Measurements from ENCODE around the gene HM13. TPM values are rescaled to one million over a fixed set of nuclear protein-coding genes. Genes with fewer than 3 reads are reported as not detected.

The HM13 gene
- total and polyA plus RNA-seq, 2 of the 13 experiments (the other 11 are each of a cell fraction or from before 2014, with no cell fraction given), result 118 to 243 TPM

DNA sequence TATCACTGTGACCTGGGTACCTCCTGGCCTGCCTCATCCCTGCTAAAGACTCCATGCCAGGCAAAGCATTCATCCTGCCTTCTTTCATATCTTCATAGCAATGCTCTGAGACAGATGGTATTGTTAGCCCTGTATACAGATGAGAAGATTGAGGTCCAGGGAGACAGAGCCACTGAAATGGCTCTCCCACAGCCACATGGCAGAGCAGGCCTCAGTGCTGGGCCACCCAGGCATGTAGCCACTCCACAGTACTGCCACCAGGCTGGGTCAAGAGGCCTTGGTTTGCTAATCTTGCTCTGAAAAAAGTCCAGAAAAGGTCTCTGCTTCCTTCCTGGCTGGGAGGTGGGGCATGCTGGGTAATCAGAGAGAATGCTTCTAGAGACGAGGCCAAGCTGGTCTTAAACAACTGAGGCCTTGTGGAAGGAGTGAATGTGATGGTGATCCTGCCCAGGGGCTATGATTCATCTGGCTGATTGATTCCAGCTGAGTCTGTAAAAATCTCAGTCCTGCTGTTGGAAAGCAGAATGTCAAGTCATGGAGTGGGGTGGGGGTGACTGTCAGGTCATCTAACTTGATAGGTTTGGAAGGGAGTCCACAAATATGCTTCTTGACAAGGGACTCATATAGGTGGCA, 29.8 kb downstream of the HM13 start (continued):
- TF ChIP-seq, protein P1, sequence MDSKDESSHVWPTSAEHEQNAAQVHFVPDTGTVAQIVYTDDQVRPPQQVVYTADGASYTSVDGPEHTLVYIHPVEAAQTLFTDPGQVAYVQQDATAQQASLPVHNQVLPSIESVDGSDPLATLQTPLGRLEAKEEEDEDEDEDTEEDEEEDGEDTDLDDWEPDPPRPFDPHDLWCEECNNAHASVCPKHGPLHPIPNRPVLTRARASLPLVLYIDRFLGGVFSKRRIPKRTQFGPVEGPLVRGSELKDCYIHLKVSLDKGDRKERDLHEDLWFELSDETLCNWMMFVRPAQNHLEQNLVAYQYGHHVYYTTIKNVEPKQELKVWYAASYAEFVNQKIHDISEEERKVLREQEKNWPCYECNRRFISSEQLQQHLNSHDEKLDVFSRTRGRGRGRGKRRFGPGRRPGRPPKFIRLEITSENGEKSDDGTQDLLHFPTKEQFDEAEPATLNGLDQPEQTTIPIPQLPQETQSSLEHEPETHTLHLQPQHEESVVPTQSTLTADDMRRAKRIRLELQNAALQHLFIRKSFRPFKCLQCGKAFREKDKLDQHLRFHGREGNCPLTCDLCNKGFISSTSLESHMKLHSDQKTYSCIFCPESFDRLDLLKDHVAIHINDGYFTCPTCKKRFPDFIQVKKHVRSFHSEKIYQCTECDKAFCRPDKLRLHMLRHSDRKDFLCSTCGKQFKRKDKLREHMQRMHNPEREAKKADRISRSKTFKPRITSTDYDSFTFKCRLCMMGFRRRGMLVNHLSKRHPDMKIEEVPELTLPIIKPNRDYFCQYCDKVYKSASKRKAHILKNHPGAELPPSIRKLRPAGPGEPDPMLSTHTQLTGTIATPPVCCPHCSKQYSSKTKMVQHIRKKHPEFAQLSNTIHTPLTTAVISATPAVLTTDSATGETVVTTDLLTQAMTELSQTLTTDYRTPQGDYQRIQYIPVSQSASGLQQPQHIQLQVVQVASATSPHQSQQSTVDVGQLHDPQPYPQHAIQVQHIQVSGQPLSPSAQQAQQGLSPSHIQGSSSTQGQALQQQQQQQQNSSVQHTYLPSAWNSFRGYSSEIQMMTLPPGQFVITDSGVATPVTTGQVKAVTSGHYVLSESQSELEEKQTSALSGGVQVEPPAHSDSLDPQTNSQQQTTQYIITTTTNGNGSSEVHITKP (CRISPR knock-in tag; IDR thresholded peaks at IDR 0.05; ENCODE audit: low read depth), result no peak
- TF ChIP-seq CEBPG (CRISPR knock-in tag; IDR thresholded peaks at IDR 0.05), result no peak
- no peak for TF ChIP-seq ZNF644 (CRISPR knock-in tag; IDR thresholded peaks at IDR 0.05; ENCODE audit: low read depth)
- TF ChIP-seq SRSF9 (IDR thresholded peaks at IDR 0.05; ENCODE audit: borderline replicate concordance, insufficient read depth, low read depth, low read length, poor library complexity, severe bottlenecking), result no peak
- no peak for TF ChIP-seq ZNF543 (CRISPR knock-in tag; IDR thresholded peaks at IDR 0.05)
- TF ChIP-seq, protein P2, sequence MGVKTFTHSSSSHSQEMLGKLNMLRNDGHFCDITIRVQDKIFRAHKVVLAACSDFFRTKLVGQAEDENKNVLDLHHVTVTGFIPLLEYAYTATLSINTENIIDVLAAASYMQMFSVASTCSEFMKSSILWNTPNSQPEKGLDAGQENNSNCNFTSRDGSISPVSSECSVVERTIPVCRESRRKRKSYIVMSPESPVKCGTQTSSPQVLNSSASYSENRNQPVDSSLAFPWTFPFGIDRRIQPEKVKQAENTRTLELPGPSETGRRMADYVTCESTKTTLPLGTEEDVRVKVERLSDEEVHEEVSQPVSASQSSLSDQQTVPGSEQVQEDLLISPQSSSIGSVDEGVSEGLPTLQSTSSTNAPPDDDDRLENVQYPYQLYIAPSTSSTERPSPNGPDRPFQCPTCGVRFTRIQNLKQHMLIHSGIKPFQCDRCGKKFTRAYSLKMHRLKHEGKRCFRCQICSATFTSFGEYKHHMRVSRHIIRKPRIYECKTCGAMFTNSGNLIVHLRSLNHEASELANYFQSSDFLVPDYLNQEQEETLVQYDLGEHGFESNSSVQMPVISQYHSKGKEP (CRISPR knock-in tag; IDR thresholded peaks at IDR 0.05), result no peak
- TF ChIP-seq ZSCAN25 (CRISPR knock-in tag; IDR thresholded peaks at IDR 0.05), result no peak
- TF ChIP-seq DNMT1 (CRISPR knock-in tag; IDR thresholded peaks at IDR 0.05), result no peak
- 0 out of 2 replicates have a peak, but pooled peaks have one; percentile 26 for TF ChIP-seq ZNF773 (CRISPR knock-in tag; IDR thresholded peaks at IDR 0.05; ENCODE audit: borderline replicate concordance)
- TF ChIP-seq PCBP1 (IDR thresholded peaks at IDR 0.05; ENCODE audit: borderline replicate concordance, low read depth, low read length), result no peak
- TF ChIP-seq NCOR1 (IDR thresholded peaks at IDR 0.05; ENCODE audit: borderline replicate concordance, low read length), result no peak
- no peak for TF ChIP-seq SRF (IDR thresholded peaks at IDR 0.05; ENCODE audit: low read depth, low read length)
- TF ChIP-seq THYN1 (CRISPR knock-in tag; IDR thresholded peaks at IDR 0.05; ENCODE audit: borderline replicate concordance, low read depth), result no peak
- 0 out of 2 replicates have a peak, but pooled peaks have one; percentile 27 for TF ChIP-seq FOSL1 (CRISPR knock-in tag; IDR thresholded peaks at IDR 0.05; ENCODE audit: borderline replicate concordance)
- TF ChIP-seq, protein P3, sequence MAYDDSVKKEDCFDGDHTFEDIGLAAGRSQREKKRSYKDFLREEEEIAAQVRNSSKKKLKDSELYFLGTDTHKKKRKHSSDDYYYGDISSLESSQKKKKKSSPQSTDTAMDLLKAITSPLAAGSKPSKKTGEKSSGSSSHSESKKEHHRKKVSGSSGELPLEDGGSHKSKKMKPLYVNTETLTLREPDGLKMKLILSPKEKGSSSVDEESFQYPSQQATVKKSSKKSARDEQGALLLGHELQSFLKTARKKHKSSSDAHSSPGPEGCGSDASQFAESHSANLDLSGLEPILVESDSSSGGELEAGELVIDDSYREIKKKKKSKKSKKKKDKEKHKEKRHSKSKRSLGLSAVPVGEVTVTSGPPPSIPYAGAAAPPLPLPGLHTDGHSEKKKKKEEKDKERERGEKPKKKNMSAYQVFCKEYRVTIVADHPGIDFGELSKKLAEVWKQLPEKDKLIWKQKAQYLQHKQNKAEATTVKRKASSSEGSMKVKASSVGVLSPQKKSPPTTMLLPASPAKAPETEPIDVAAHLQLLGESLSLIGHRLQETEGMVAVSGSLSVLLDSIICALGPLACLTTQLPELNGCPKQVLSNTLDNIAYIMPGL (CRISPR knock-in tag; IDR thresholded peaks at IDR 0.05; ENCODE audit: borderline replicate concordance in 1 of 2, low read depth in 1 of 2), result no peak
- TF ChIP-seq DMAP1 (CRISPR knock-in tag; IDR thresholded peaks at IDR 0.05), result no peak
- TF ChIP-seq ZKSCAN8 (CRISPR knock-in tag; IDR thresholded peaks at IDR 0.05; ENCODE audit: borderline replicate concordance), result no peak
- no peak for TF ChIP-seq TP53 (CRISPR knock-in tag; conservative IDR thresholded peaks at IDR 0.05)
- TF ChIP-seq ZNF337 (CRISPR knock-in tag; IDR thresholded peaks at IDR 0.05; ENCODE audit: borderline replicate concordance, low read depth), result no peak
- no peak for TF ChIP-seq TAF15 (IDR thresholded peaks at IDR 0.05; ENCODE audit: low read depth, low read length, poor library complexity, severe bottlenecking)
- no peak for TF ChIP-seq TBL1XR1 (IDR thresholded peaks at IDR 0.05; ENCODE audit: borderline replicate concordance, low read length, partially characterized antibody)
- 0 out of 2 replicates have a peak, but pooled peaks have one; percentile 35 for TF ChIP-seq ISL2 (CRISPR knock-in tag; IDR thresholded peaks at IDR 0.05)
- TF ChIP-seq STAG1 (CRISPR knock-in tag; IDR thresholded peaks at IDR 0.05), result no peak
- no peak for TF ChIP-seq YEATS2 (CRISPR knock-in tag; IDR thresholded peaks at IDR 0.05; ENCODE audit: borderline replicate concordance)

Data from HepG2 (cell line).